ENCODE measurements around the gene DUSP3.

Gene DUSP3

GRCh38 chr17:43784628-43785101 is 5.9 kb upstream of the DUSP3 start:
- H3K4me1 ChIP-seq (ENCODE audit: control insufficient read depth, insufficient read depth, low read length), result no peaks in the 10 kb centered on the region
- 85 to 89% methylated on average over 5 of the region's 5 CpGs for WGBS, 2 experiments
- no peak overlapping the region for H3K27ac ChIP-seq (ENCODE audit: insufficient read depth, low read depth, low read length, poor library complexity, severe bottlenecking)
- H3K36me3 ChIP-seq (ENCODE audit: control insufficient read depth, insufficient read depth, low read length), result no peaks in the 10 kb centered on the region
- no peak overlapping the region for H3K4me3 ChIP-seq (ENCODE audit: insufficient read depth, low read depth, low read length)
- peaks cover 17% of the 10 kb centered on the region for H3K27me3 ChIP-seq (ENCODE audit: control insufficient read depth, insufficient read depth, low read length, poor library complexity, severe bottlenecking)
- H3K9me3 ChIP-seq (ENCODE audit: control insufficient read depth, low read length), result no peaks in the 10 kb centered on the region

DNA sequence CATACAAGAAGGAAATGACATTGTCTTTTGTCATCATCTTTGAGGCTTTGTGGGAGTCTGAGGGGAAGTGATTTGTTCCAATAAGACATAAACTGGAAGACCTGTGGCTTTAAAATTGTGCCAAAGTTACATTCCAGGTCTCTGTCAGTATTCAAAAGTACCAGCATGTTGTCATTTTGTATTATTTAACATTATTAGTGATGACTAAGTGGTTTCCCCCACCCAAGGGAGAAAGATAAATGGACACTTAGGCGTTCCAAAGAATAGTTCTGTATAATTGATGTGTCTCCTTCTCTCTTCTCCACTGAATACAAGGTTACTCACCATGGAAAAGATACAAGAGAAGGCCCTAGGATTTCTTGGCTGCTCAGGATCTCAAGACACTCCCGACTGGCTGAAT is 5.3 kb upstream of the DUSP3 start:
- no peaks in the 10 kb centered on the region for H3K4me1 ChIP-seq (ENCODE audit: control insufficient read depth, insufficient read depth, low read length)
- H3K27ac ChIP-seq (ENCODE audit: insufficient read depth, low read depth, low read length, poor library complexity, severe bottlenecking), result no peak overlapping the region
- peaks cover 23% of the 10 kb centered on the region for H3K27me3 ChIP-seq (ENCODE audit: control insufficient read depth, insufficient read depth, low read length, poor library complexity, severe bottlenecking)
- H3K9me3 ChIP-seq (ENCODE audit: control insufficient read depth, low read length), result no peaks in the 10 kb centered on the region
- no peaks in the 10 kb centered on the region for H3K36me3 ChIP-seq (ENCODE audit: control insufficient read depth, insufficient read depth, low read length)
- H3K4me3 ChIP-seq (ENCODE audit: insufficient read depth, low read depth, low read length), result no peak overlapping the region
- 87 to 100% methylated on average over 2 of the region's 2 CpGs for WGBS, 2 experiments

- Histone ChIP-seq H3K4me1 (ENCODE audit: control insufficient read depth, insufficient read depth, low read length) (no peaks in the 10 kb centered on the region), H3K27me3 (ENCODE audit: control insufficient read depth, insufficient read depth, low read length, poor library complexity, severe bottlenecking) (peaks cover 25% of the 10 kb centered on the region), H3K36me3 (ENCODE audit: control insufficient read depth, insufficient read depth, low read length) (no peaks in the 10 kb centered on the region), H3K4me3 (ENCODE audit: insufficient read depth, low read depth, low read length) (no peak overlapping the region), H3K9me3 (ENCODE audit: control insufficient read depth, low read length) (no peaks in the 10 kb centered on the region), H3K27ac (ENCODE audit: insufficient read depth, low read depth, low read length, poor library complexity, severe bottlenecking) (no peak overlapping the region)
- WGBS, 2 experiments, result 91% methylated on average over 14 to 15 of the region's 15 CpGs
These were observed 4.3 kb upstream of the DUSP3 start for GRCh38 chr17:43782913-43783680.

DNA sequence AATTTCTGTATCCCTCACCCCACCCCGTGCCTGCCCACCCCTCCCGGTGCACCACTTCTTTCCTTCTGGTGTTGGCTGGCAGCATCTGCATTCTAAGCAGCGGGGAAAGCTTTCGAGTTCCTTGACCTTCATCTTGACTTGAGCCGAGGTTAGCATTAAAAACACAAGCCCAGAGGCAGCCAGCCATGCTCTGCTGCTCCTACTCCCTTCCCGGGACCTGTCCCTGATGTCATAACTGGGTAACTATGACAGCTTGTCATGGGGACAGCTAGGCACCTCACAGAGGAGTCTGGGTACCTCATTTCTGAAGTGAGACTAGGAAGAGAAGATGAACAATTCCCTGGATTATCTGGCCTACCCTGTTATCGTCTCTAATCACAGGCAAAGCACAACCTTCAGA is 1.4 kb upstream of the DUSP3 start, which contains the start of gene CFAP97D1:
Gene CFAP97D1 (plus strand): TSS at position 301 of the 400 bp plus-strand sequence. CDS start 28 bp downstream, at position 329.
- Histone ChIP-seq H3K9me3 (ENCODE audit: control insufficient read depth, low read length) (no peaks in the 10 kb centered on the region), H3K4me3 (ENCODE audit: insufficient read depth, low read depth, low read length) (peak within 1 kb of the TSS; percentile 95), H3K27ac (ENCODE audit: insufficient read depth, low read depth, low read length, poor library complexity, severe bottlenecking) (no peak within 1 kb of the TSS), H3K27me3 (ENCODE audit: control insufficient read depth, insufficient read depth, low read length, poor library complexity, severe bottlenecking) (peaks cover 25% of the 10 kb centered on the region), H3K36me3 (ENCODE audit: control insufficient read depth, insufficient read depth, low read length) (no peaks in the 10 kb centered on the region), H3K4me1 (ENCODE audit: control insufficient read depth, insufficient read depth, low read length) (no peaks in the 10 kb centered on the region)
- WGBS, 2 experiments, result 79 to 82% methylated on average over 7 of the region's 7 CpGs

DNA sequence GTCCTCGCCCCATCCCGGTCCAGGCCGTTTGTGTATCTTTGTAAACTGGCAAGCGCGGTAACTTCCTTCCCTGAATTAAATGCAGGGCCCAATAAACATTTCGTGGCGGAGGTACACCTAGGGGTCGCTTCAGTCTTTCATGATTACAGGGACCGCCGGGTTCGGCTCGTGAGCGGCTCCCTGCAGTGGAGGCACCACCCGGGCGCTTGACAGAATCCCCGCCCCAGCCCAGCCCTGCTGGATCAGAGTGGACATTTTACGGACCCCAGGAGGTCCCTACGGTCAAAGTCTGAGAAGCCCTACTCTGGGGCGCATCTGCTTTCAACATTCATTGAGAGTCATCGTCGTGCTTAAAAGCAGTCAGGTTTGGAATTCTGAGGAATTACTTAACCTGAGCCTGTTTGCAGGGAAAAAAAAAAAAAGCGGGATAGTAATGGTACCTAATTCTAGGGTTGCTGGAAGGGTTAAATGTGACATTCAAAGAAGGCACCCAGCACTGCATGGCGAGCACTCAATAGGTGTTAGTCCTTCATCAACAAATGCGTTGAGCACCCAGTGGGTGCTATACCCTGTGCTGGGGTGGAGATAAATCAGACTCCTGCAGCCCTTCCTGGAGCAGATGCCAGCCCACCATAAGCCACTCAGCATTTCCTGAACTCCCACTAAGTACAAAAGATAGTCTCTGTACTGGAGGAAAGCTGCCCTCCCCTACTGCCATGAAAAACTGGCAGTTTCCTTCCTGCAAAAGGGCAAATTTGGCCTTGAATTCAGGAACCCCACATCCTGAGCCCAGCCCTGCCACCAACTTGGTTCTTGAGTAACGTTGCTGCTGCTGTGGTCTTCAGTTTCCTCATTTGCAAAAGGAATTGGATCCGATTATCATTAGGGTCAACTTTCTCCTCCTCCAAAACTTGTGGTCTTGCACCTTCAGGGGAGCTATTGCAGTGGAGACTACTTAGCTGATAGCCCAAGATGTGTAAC is 658 bp upstream of the DUSP3 start:
- H3K27ac ChIP-seq (ENCODE audit: insufficient read depth, low read depth, low read length, poor library complexity, severe bottlenecking), result no peak overlapping the region
- H3K9me3 ChIP-seq (ENCODE audit: control insufficient read depth, low read length), result no peaks in the 10 kb centered on the region
- H3K4me1 ChIP-seq (ENCODE audit: control insufficient read depth, insufficient read depth, low read length), result no peaks in the 10 kb centered on the region
- 10 to 12% methylated on average over 26 of the region's 26 CpGs for whole genome bisulfite sequencing, 2 experiments
- no peaks in the 10 kb centered on the region for H3K36me3 ChIP-seq (ENCODE audit: control insufficient read depth, insufficient read depth, low read length)
- peak overlapping the region; percentile 95 for H3K4me3 ChIP-seq (ENCODE audit: insufficient read depth, low read depth, low read length)
- H3K27me3 ChIP-seq (ENCODE audit: control insufficient read depth, insufficient read depth, low read length, poor library complexity, severe bottlenecking), result peaks cover 25% of the 10 kb centered on the region

GRCh38 chr17:43774304-43775250 is 4.2 kb downstream of the DUSP3 start:
- Histone ChIP-seq H3K27me3 (ENCODE audit: control insufficient read depth, insufficient read depth, low read length, poor library complexity, severe bottlenecking) (peaks cover 6% of the 10 kb centered on the region), H3K9me3 (ENCODE audit: control insufficient read depth, low read length) (no peaks in the 10 kb centered on the region), H3K4me1 (ENCODE audit: control insufficient read depth, insufficient read depth, low read length) (no peaks in the 10 kb centered on the region), H3K27ac (ENCODE audit: insufficient read depth, low read depth, low read length, poor library complexity, severe bottlenecking) (no peak overlapping the region), H3K36me3 (ENCODE audit: control insufficient read depth, insufficient read depth, low read length) (peaks cover 5% of the 10 kb centered on the region), H3K4me3 (ENCODE audit: insufficient read depth, low read depth, low read length) (no peak overlapping the region)
- 94 to 96% methylated on average over 16 of the region's 16 CpGs for WGBS, 2 experiments

- Histone ChIP-seq H3K27me3 (ENCODE audit: control insufficient read depth, insufficient read depth, low read length, poor library complexity, severe bottlenecking) (no peaks in the 10 kb centered on the region), H3K9me3 (ENCODE audit: control insufficient read depth, low read length) (no peaks in the 10 kb centered on the region), H3K27ac (ENCODE audit: insufficient read depth, low read depth, low read length, poor library complexity, severe bottlenecking) (no peak overlapping the region), H3K4me1 (ENCODE audit: control insufficient read depth, insufficient read depth, low read length) (no peaks in the 10 kb centered on the region), H3K4me3 (ENCODE audit: insufficient read depth, low read depth, low read length) (no peak overlapping the region), H3K36me3 (ENCODE audit: control insufficient read depth, insufficient read depth, low read length) (peaks cover 12% of the 10 kb centered on the region)
- 93 to 98% methylated on average over 9 of the region's 10 CpGs for WGBS, 2 experiments
These were observed 5.7 kb downstream of the DUSP3 start for GRCh38 chr17:43772877-43773648.

GRCh38 chr17:43771463-43771862 is 7.3 kb downstream of the DUSP3 start:
- Histone ChIP-seq H3K27me3 (ENCODE audit: control insufficient read depth, insufficient read depth, low read length, poor library complexity, severe bottlenecking) (no peaks in the 10 kb centered on the region), H3K4me3 (ENCODE audit: insufficient read depth, low read depth, low read length) (no peak overlapping the region), H3K36me3 (ENCODE audit: control insufficient read depth, insufficient read depth, low read length) (peaks cover 12% of the 10 kb centered on the region), H3K9me3 (ENCODE audit: control insufficient read depth, low read length) (no peaks in the 10 kb centered on the region), H3K4me1 (ENCODE audit: control insufficient read depth, insufficient read depth, low read length) (no peaks in the 10 kb centered on the region), H3K27ac (ENCODE audit: insufficient read depth, low read depth, low read length, poor library complexity, severe bottlenecking) (no peak overlapping the region)
- 84 to 88% methylated on average over 9 of the region's 9 CpGs for WGBS, 2 experiments

DNA sequence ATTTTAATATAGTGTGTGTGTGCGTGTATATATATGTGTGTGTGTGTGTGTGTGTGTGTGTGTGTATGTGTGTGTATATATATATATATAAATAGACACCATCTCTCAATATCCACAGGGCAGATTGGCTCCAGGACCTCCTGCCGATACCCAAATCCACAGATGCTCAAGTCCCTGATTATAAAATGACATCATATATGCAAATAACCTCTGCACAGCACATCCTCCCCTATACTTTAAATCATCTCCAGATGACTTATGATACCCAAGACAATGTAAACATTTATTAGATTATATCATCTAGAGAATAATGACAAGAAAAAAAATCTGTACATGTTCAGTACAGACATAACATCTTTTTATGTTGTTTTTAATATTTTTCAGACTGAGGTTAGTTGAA is 7.8 kb downstream of the DUSP3 start:
- H3K27me3 ChIP-seq (ENCODE audit: control insufficient read depth, insufficient read depth, low read length, poor library complexity, severe bottlenecking), result no peaks in the 10 kb centered on the region
- H3K9me3 ChIP-seq (ENCODE audit: control insufficient read depth, low read length), result no peaks in the 10 kb centered on the region
- no peak overlapping the region for H3K27ac ChIP-seq (ENCODE audit: insufficient read depth, low read depth, low read length, poor library complexity, severe bottlenecking)
- no peaks in the 10 kb centered on the region for H3K4me1 ChIP-seq (ENCODE audit: control insufficient read depth, insufficient read depth, low read length)
- H3K36me3 ChIP-seq (ENCODE audit: control insufficient read depth, insufficient read depth, low read length), result peaks cover 12% of the 10 kb centered on the region
- no peak overlapping the region for H3K4me3 ChIP-seq (ENCODE audit: insufficient read depth, low read depth, low read length)
- 84 to 100% methylated on average over 1 of the region's 2 CpGs for WGBS, 2 experiments

All from ectodermal cell (in vitro differentiated cells).